Neuronal stem cell (in vitro differentiated cells): ENCODE results near the gene SAPCD1.
A peak's percentile ranks its signal among the peaks of the same experiment; 100 is the strongest.

Experiments
- DNase-seq: peaks from one replicate; pipeline ENCODE4 v3.0.0-alpha.2; 2013; ENCODE audit warnings: low spot score
- H2AFZ ChIP-seq: one replicate; pipeline ENCODE4 v1.6.1; 2013; ENCODE audit warnings: mild to moderate bottlenecking, low read length, inconsistent platforms
- H2AK5ac ChIP-seq: 2 replicates; pipeline ENCODE4 v1.6.1; 2013; ENCODE audit warnings: low read depth, mild to moderate bottlenecking, inconsistent platforms, low read length, moderate library complexity, mixed read lengths
- H2BK120ac ChIP-seq: 2 replicates; pipeline ENCODE4 v1.6.1; 2013; ENCODE audit warnings: low read depth, mild to moderate bottlenecking, inconsistent platforms, low read length, moderate library complexity, mixed read lengths
- H2BK12ac ChIP-seq: one replicate; pipeline ENCODE4 v1.6.1; 2013; ENCODE audit warnings: low read length, inconsistent platforms
- H2BK15ac ChIP-seq: 2 replicates; pipeline ENCODE4 v1.6.1; 2013; ENCODE audit warnings: mild to moderate bottlenecking, low read length, inconsistent platforms, mixed read lengths
- H2BK5ac ChIP-seq: one replicate; pipeline ENCODE4 v1.6.1; 2013; ENCODE audit warnings: inconsistent platforms, mild to moderate bottlenecking, low read length, moderate library complexity
- H3K14ac ChIP-seq: one replicate; pipeline ENCODE4 v1.6.1; 2013; ENCODE audit warnings: low read length, inconsistent platforms
- H3K18ac ChIP-seq: 2 replicates; pipeline ENCODE4 v1.6.1; 2013; ENCODE audit warnings: low read length, inconsistent platforms
- H3K23ac ChIP-seq: 2 replicates; pipeline ENCODE4 v1.6.1; 2013; ENCODE audit warnings: low read depth, mild to moderate bottlenecking, mixed read lengths, low read length, inconsistent platforms; ENCODE audit not compliant: poor library complexity
- H3K27ac ChIP-seq: replicated peaks from 3 replicates; pipeline ENCODE4 v1.5.1; 2013; ENCODE audit warnings: low read length, inconsistent platforms
- H3K27me3 ChIP-seq, 3 experiments: 2 replicates each; pipeline ENCODE4 v1.6.1; 2013; ENCODE audit warnings: low read length in 3 of 3, mild to moderate bottlenecking in 2 of 3, inconsistent platforms in 1 of 3, low read depth in 1 of 3, mixed read lengths in 1 of 3, moderate library complexity in 1 of 3; ENCODE audit not compliant: control insufficient read depth in 3 of 3, insufficient read depth in 3 of 3
- H3K36me3 ChIP-seq, 2 donors: replicated peaks in 1 of 2; 2 replicates each; pipeline ENCODE4 v1.6.1; 2013; ENCODE audit warnings: low read length in 2 of 2; ENCODE audit not compliant: control insufficient read depth in 2 of 2, insufficient read depth in 2 of 2
- H3K4ac ChIP-seq: 2 replicates; pipeline ENCODE4 v1.6.1; 2013; ENCODE audit warnings: inconsistent platforms, mild to moderate bottlenecking, low read length, moderate library complexity
- H3K4me1 ChIP-seq, 2 donors: 1 replicate in 1 of 2; 2 replicates in 1 of 2; pipeline ENCODE4 v1.6.1; 2013; ENCODE audit warnings: low read length in 2 of 2, low read depth in 1 of 2; ENCODE audit not compliant: control insufficient read depth in 2 of 2, insufficient read depth in 1 of 2
- H3K4me2 ChIP-seq: one replicate; pipeline ENCODE4 v1.6.1; 2013; ENCODE audit warnings: mild to moderate bottlenecking, low read length, inconsistent platforms; ENCODE audit not compliant: insufficient read depth, poor library complexity, severe bottlenecking
- H3K4me3 ChIP-seq, 2 donors: 2 replicates each; pipeline ENCODE4 v1.5.1; 2013; ENCODE audit warnings: low read length in 2 of 2, mild to moderate bottlenecking in 2 of 2, inconsistent platforms in 1 of 2, moderate library complexity in 1 of 2
- H3K79me1 ChIP-seq: one replicate; pipeline ENCODE4 v1.6.1; 2013; ENCODE audit warnings: low read depth, mild to moderate bottlenecking, inconsistent platforms, low read length, moderate library complexity
- H3K9ac ChIP-seq: one replicate; pipeline ENCODE4 v1.6.1; 2013; ENCODE audit warnings: mild to moderate bottlenecking, low read depth, low read length, inconsistent platforms; ENCODE audit not compliant: poor library complexity
- H3K9me3 ChIP-seq, 2 donors: replicated peaks in 1 of 2; 2 replicates each; pipeline versions ENCODE3 to v1.6.1; 2013; ENCODE audit warnings: low read length in 2 of 2, mild to moderate bottlenecking in 2 of 2, inconsistent platforms in 1 of 2, low read depth in 1 of 2, mixed read lengths in 1 of 2, moderate library complexity in 1 of 2; ENCODE audit not compliant: control insufficient read depth in 2 of 2, insufficient read depth in 1 of 2
- H4K8ac ChIP-seq: one replicate; pipeline ENCODE4 v1.6.1; 2013; ENCODE audit warnings: low read depth, mild to moderate bottlenecking, inconsistent platforms, low read length, moderate library complexity
- H4K91ac ChIP-seq: one replicate; pipeline ENCODE4 v1.6.1; 2013; ENCODE audit warnings: low read length, low read depth, mild to moderate bottlenecking, inconsistent platforms; ENCODE audit not compliant: poor library complexity
- WGBS, 2 donors: extraction: QIAGEN DNeasy Blood & Tissue Kit; methylation state at CpG; one replicate each; pipeline ENCODE4 v1.1.7; 2013; ENCODE audit warnings: missing lambda C conversion rate in 2 of 2, mixed read lengths in 1 of 2; ENCODE audit not compliant: insufficient read length in 2 of 2, insufficient replicate concordance in 1 of 2; ENCODE audit errors: extremely low coverage in 2 of 2; 5-methylcytosine and 5-hydroxymethylcytosine counted together

The SAPCD1 gene

GRCh38 chr6:31715022-31715958 is 47.2 kb upstream of the SAPCD1 start, which contains the start of gene LY6G6D:
Gene LY6G6D (plus strand): TSS chr6:31715348. CDS start chr6:31715356, 8 bp downstream.
- peaks cover 0 to 8% (median 0%) of the 10 kb centered on the region in 3 experiments for H3K27me3 ChIP-seq
- no peak within 1 kb of the TSS for H2BK12ac ChIP-seq
- no peak within 1 kb of the TSS for H2BK5ac ChIP-seq
- no peaks in the 10 kb centered on the region for H3K9me3 ChIP-seq
- no peak within 1 kb of the TSS for H3K4ac ChIP-seq
- no peak within 1 kb of the TSS for H3K27ac ChIP-seq
- H4K91ac ChIP-seq: no peak within 1 kb of the TSS
- DNase-seq: no peak
- H2AK5ac ChIP-seq: no peak within 1 kb of the TSS
- peaks cover 13 to 17% of the 10 kb centered on the region in 2 donors for H3K4me1 ChIP-seq
- H3K4me2 ChIP-seq: no peak within 1 kb of the TSS
- no peak within 1 kb of the TSS for H3K9ac ChIP-seq
- H3K18ac ChIP-seq: peak within 1 kb of the TSS; percentile 23
- H2BK120ac ChIP-seq: peak within 1 kb of the TSS; percentile 33
- H3K36me3 ChIP-seq: no peaks in the 10 kb centered on the region
- peak within 1 kb of the TSS; percentile 71 for H2BK15ac ChIP-seq
- no peak within 1 kb of the TSS for H3K14ac ChIP-seq
- no peak within 1 kb of the TSS for H3K4me3 ChIP-seq
- H3K23ac ChIP-seq: no peak within 1 kb of the TSS
- no CpG with 5 or more reads among the region's 16 CpGs for WGBS, 2 donors
- no peaks in the 10 kb centered on the region for H3K79me1 ChIP-seq
- peak within 1 kb of the TSS; percentile 84 for H2AFZ ChIP-seq
- peak within 1 kb of the TSS; percentile 20 for H4K8ac ChIP-seq

- no peak overlapping the region for H2BK12ac ChIP-seq
- no CpG with 5 or more reads among the region's 10 CpGs for WGBS, 2 donors
- no peak overlapping the region for H3K4me2 ChIP-seq
- H2AK5ac ChIP-seq: peak overlapping the region; percentile 71
- H3K4me3 ChIP-seq: no peak overlapping the region
- no peaks in the 10 kb centered on the region for H3K36me3 ChIP-seq
- no peak overlapping the region for H4K8ac ChIP-seq
- H3K27me3 ChIP-seq: peaks cover 0 to 3% (median 0%) of the 10 kb centered on the region in 3 experiments
- no peak for DNase-seq
- no peak overlapping the region for H3K18ac ChIP-seq
- H3K4ac ChIP-seq: no peak overlapping the region
- H3K4me1 ChIP-seq: peaks cover 13 to 14% of the 10 kb centered on the region in 2 donors
- no peaks in the 10 kb centered on the region for H3K79me1 ChIP-seq
- H3K27ac ChIP-seq: no peak overlapping the region
- peak overlapping the region; percentile 71 for H3K23ac ChIP-seq
- no peak overlapping the region for H3K9ac ChIP-seq
- H2BK5ac ChIP-seq: no peak overlapping the region
- H4K91ac ChIP-seq: no peak overlapping the region
- no peak overlapping the region for H2AFZ ChIP-seq
- no peak overlapping the region for H3K14ac ChIP-seq
- no peak overlapping the region for H2BK15ac ChIP-seq
- H2BK120ac ChIP-seq: no peak overlapping the region
- no peaks in the 10 kb centered on the region for H3K9me3 ChIP-seq
Measured at GRCh38 chr6:31717499-31718222, 44.8 kb upstream of the SAPCD1 start.

- H2BK120ac ChIP-seq: no peak overlapping the region
- H3K4me2 ChIP-seq: no peak overlapping the region
- H2AFZ ChIP-seq: no peak overlapping the region
- WGBS, 2 donors: no CpG with 5 or more reads among the region's 1 CpG
- H3K27ac ChIP-seq: no peak overlapping the region
- H2BK15ac ChIP-seq: no peak overlapping the region
- H4K91ac ChIP-seq: no peak overlapping the region
- H3K14ac ChIP-seq: no peak overlapping the region
- no peak overlapping the region for H4K8ac ChIP-seq
- H3K18ac ChIP-seq: no peak overlapping the region
- no peak overlapping the region for H3K4ac ChIP-seq
- H3K36me3 ChIP-seq: no peaks in the 10 kb centered on the region
- no peak overlapping the region for H3K4me3 ChIP-seq
- peaks cover 12 to 14% of the 10 kb centered on the region in 2 donors for H3K4me1 ChIP-seq
- H3K79me1 ChIP-seq: no peaks in the 10 kb centered on the region
- DNase-seq: no peak
- no peak overlapping the region for H3K9ac ChIP-seq
- H3K23ac ChIP-seq: no peak overlapping the region
- no peak overlapping the region for H2AK5ac ChIP-seq
- peaks cover 0 to 3% (median 0%) of the 10 kb centered on the region in 3 experiments for H3K27me3 ChIP-seq
- H3K9me3 ChIP-seq: no peaks in the 10 kb centered on the region
- H2BK12ac ChIP-seq: no peak overlapping the region
- no peak overlapping the region for H2BK5ac ChIP-seq
Measured at GRCh38 chr6:31718265-31718664, 44.2 kb upstream of the SAPCD1 start.

- no peak overlapping the region for H2BK5ac ChIP-seq
- no peaks in the 10 kb centered on the region for H3K79me1 ChIP-seq
- DNase-seq: no peak
- no peaks in the 10 kb centered on the region for H3K9me3 ChIP-seq
- H2BK12ac ChIP-seq: no peak overlapping the region
- no peak overlapping the region for H3K4me3 ChIP-seq
- no peak overlapping the region for H3K14ac ChIP-seq
- H3K4ac ChIP-seq: no peak overlapping the region
- H2BK120ac ChIP-seq: no peak overlapping the region
- H2BK15ac ChIP-seq: no peak overlapping the region
- H3K23ac ChIP-seq: peak overlapping the region; percentile 8
- peaks cover 5 to 7% of the 10 kb centered on the region in 2 donors for H3K4me1 ChIP-seq
- peaks cover 0 to under 1% of the 10 kb centered on the region in 2 donors for H3K36me3 ChIP-seq
- no peak overlapping the region for H4K8ac ChIP-seq
- peak overlapping the region; percentile 57 for H2AK5ac ChIP-seq
- H3K4me2 ChIP-seq: no peak overlapping the region
- H4K91ac ChIP-seq: no peak overlapping the region
- H2AFZ ChIP-seq: no peak overlapping the region
- no peak overlapping the region for H3K9ac ChIP-seq
- peaks cover 0 to 3% (median 0%) of the 10 kb centered on the region in 3 experiments for H3K27me3 ChIP-seq
- no peak overlapping the region for H3K27ac ChIP-seq
- WGBS, 2 donors: no CpG with 5 or more reads among the region's 6 CpGs
- H3K18ac ChIP-seq: no peak overlapping the region
Measured at GRCh38 chr6:31719001-31719400, 43.5 kb upstream of the SAPCD1 start.
